T-helper 9 cell (primary cell): ENCODE results near the gene COA3.
A peak's percentile ranks its signal among the peaks of the same experiment; 100 is the strongest.
"Not testable (repeated sequence)": the region's sequence is repeated elsewhere in the genome, so short reads cannot be mapped to it uniquely, and the experiment has no call there.

Experiments
- DNase-seq: peaks from one replicate; pipeline ENCODE4 v3.0.0-alpha.2; 2020

Gene COA3

DNA sequence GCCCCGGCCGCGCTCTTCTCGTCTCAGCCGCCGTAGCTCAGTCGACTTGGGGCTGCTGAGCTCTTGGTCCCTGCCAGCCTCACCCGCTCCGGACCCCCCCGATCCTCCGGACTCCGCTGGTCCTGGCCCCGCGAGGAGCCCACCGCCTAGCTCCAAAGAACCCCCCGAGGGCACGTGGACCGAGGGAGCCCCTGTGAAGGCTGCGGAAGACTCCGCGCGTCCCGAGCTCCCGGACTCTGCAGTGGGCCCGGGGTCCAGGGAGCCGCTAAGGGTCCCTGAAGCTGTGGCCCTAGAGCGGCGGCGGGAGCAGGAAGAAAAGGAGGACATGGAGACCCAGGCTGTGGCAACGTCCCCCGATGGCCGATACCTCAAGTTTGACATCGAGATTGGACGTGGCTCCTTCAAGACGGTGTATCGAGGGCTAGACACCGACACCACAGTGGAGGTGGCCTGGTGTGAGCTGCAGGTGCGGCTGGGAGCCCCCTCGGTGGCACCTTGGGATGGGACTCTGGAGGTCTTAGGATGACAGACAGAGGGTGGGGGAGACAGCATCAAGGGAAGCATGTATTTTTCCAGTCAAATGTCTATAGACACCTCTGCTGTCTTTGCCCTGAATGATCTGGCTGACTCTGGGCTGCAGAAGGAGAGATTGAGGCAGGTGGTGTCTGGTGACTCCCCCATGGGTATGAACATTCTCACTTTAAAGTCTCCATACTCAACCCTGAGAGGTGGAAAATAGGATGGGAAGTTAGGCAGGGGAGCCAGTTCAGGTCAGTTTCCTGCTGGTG is 17.5 kb downstream of the COA3 start:
- DNase-seq = no peak

DNA sequence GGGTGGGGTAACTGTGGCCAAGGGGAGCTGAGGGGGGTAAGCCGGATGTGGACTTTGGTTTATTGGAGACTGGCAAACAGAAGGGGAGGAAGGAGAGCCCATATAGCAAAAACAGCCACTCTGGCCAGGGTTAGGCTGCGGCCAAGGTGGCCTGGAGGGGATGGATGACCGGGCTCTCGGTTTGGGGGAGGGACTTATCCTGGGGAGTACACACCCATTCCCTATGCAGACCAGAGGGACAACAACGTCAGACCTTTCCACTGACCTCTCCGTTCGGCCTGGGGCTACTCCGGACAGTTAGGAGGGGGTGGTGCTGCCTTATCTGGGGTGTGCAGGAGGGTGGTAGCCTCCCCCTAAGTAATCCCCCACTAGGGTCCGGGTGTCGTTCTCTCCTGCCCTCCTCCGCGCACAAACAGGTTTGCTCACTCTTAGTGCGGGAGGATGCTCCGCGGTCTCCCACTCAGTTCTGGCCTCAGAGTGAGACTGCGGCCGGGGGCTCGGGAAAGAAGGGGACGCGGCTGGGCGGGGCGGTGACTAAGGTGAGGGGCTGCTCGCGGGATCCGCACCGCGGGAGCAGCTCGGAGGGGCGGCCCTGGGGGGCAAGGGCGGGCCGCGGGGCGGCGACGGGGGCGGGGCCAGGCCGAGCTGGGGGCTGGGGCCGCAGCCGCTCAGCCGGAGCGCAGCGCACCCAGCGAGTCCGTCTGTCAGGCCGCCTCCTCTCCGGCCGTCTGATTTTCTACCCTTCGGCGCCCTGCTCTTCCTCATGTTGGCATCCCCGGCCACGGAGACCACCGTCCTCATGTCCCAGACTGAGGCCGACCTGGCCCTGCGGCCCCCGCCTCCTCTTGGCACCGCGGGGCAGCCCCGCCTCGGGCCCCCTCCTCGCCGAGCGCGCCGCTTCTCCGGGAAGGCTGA is 18.3 kb downstream of the COA3 start, which contains the start of gene WNK4:
TSS of gene WNK4 (plus strand) at position 675 of the 915 bp plus-strand sequence. CDS start at position 764, 89 bp downstream.
- DNase-seq = no peak

DNA sequence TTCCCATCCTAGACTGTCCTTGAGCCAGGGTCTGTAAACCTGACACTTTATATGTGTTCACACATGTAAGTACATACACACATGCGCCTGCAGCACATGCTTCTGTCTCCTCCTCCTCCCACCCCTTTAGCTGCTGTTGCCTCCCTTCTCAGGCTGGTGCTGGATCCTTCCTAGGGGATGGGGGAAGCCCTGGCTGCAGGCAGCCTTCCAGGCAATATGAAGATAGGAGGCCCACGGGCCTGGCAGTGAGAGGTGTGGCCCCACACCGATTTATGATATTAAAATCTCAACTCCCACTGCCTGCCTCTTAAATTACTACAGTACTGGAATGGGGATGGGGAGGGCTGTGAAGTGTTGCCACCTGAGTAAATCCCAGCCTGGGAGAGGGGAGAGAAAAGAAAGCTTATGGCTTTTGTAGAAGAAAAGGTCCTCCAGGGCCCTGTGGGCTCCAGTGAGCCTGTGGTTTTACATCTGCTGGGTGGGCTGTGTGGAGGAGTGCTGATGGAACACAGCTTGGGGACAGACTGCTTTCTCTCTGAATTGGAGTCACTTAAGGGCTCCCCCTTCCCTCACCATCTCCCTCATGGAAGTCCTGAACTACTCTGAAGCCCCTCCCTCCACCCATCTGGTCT is 19.1 kb downstream of the COA3 start:
- no peak for DNase-seq

DNA sequence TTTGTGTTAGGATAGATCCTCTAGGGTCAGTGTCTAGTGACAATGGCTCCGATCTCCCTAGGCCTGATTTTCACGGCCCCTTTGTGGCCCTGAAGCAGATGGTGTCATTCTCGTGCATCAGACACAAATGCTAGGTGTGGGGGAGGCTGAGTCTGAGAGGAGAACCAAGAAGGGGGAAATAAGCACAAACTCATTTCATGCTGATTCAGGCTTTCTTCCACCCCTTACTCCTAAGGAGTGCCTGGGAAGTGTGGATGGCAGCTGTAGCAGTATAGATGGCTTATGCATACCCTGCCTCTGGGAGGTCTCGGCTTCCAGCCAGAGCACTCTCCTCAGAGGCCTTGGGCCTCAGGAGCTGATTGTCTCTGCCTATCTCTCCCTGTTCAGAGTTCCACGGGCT is 19.9 kb downstream of the COA3 start:
- DNase-seq = no peak

DNA sequence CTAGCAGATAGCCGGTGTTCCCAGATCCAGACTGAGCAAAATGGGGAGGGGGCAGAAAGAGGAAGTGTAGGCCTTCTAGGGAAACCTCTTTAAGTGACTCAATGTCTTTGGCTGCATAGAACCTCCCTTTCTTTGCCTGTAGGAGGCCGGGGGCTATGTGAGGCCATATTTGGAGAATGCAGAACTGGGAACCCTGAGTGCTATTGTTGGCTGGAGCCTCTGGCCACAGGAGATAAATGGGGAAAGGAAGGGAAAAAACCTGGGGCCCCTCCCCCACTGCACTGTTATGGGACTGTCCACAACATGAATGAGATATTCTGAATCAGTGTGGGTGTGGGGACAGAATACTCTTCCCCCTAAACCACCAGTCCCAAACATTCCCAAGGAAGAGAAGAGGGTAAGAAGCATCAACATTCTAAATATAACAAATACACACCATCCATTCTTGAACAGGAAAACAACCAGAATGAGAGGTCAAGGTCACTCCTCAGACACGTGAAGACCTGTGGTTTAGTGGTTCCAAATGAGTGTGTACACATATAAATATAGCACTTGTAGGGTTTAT is 22.9 kb downstream of the COA3 start:
- no peak for DNase-seq

DNA sequence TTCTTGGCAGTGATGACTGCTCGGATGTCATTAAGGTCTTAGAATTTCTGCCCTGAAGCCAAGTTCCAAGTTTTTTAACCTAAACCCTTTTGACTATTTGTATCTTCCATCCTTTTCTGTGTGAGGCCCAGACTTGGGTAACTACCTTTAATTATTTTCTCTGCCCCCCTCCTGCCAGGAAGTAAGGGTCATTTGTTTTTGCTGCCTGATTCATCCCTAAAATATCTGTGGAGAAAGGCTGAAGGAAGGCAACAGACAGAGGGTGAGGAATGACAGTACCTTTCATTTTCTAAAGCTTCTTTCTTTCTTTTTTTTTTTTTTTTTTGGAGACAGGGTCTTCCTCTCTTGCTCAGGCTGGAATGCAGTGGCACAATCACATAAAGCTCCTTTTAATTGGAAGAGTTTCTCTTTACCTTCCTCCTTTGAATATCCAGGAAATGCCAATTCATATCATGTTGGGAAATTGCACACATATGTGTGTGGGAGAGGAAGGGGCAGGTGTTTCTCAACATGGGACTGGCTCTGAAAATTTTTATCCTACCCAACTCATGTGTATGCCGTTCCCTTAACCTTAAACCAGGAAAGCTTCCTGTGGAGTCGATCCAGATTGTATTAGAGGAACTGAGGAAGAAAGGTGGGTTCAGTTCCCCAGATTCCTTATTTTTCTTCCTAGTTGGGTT is 24.3 kb downstream of the COA3 start:
- no peak for DNase-seq

DNA sequence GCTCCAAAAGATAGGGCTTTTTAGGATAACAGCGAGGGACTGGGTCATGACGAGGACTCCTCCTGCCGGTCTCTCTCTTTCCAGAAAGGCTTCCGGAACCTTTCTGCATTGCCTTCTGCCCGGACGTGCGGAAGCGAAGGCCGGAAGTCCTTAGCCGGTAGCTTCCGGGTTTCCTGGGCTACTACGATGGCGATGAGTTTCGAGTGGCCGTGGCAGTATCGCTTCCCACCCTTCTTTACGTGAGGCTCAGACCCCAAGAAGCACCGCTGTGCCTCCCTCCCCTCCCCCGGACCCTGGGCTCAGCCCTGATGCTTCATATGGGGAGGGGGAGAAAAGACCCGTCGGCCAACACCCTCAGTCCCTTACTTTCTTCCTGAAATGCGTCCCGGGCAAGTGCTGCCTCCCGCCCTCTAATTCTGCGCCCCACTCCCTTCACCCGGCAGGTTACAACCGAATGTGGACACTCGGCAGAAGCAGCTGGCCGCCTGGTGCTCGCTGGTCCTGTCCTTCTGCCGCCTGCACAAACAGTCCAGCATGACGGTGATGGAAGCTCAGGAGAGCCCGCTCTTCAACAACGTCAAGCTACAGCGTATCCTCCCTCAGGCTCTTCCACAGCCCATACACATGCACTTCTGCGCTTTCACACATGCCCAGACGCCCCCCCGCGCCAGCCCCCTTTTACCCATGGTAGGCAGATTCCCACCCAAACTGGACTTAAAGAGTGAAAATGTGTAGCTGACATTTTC is 25.0 kb downstream of the COA3 start, which contains the start of gene VPS25:
TSS of gene VPS25 (plus strand) at position 160 of the 746 bp plus-strand sequence. CDS start at position 187, 27 bp downstream.
- peak; percentile 54 for DNase-seq

DNA sequence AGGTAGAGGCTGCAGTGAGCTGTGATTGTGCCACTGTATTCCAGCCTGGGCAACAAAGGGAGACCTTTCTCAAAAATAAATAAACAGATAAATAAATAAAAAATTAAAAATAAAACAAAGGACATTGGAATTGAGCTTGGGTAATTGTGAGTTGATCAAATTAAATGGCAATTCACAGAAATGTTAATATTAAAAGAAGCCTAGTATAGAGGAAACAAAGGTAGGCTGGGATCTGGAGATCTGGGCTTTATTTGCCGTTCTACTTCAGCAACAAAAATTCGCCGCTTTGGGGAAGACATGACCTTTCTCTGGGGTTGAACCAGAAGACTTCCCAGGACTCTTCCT is 25.6 kb downstream of the COA3 start:
- no peak for DNase-seq

DNA sequence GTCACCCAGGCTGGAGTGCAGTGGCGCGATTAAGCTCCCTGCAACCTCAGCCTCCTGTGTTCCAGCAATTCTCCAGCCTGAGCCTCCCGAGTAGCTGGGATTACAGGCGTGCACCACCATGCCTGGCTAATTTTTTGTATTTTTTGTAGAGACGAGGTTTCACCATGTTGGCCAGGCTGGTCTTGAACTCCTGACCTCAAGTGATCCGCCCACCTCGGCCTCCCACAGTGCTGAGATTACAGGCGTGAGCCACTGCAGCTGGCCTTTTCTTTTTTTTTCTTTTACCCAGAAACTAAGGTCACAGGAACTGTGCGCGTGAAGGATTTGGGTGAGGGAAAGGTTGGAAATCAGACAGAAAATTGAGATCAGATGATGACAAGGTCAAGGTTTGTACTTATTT is 28.5 kb downstream of the COA3 start:
- not testable (repeated sequence) for DNase-seq

DNA sequence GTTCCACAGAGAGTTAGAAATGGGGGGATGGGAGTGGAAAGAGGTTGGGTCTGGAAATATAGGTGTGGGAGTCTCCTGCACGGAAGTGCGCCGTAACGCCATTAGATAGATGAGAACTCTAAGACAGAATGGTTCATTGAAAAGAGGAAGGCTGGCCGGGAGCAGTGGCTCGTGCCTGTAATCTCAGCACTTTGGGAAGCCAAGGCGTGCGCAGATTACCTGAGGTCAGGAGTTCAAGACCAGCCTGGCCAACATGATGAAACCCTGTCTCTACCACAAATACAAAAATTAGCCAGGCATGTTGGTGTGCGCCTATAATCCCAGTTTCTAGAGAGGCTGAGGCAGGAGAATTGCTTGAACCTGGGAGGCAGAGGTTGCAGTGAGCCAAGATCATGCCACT is 30.5 kb downstream of the COA3 start:
- not testable (repeated sequence) for DNase-seq

DNA sequence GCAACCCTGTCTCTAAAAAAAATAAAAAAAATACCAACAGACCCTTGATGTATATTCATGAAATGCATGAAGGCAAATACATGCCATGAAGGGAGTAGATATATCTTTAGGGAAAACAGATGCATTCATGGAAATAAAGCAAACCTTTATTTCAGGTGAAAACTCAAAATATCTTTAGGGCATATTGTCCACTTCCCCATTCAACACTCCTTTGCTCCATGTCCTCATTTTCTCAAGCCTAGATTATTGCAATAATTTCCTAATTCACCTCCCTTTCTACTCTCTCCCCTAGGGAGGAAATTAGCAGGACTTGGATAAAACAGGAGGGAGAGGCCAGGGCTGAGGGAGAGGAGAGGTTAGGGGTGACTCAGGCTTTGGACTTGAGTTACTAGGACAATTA is 31.0 kb downstream of the COA3 start:
- DNase-seq = no peak

DNA sequence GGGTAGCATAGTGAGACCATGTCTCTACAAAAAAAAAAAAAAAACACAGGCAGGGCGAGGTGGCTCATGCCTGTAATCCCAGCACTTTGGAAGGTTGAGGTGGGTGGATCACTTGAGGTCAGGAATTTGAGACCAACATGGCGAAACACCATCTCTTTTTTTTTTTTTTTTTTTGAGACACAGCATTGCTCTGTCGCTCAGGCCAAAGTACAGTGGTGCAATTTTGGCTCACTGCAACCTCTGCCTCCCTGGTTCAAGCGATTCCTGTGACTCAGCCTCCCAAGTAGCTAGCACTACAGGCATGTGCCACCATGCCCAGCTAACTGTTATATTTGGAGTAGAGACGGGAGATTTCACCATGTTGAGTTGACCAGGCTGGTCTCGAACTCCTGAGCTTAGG is 32.4 kb downstream of the COA3 start:
- DNase-seq = no peak

DNA sequence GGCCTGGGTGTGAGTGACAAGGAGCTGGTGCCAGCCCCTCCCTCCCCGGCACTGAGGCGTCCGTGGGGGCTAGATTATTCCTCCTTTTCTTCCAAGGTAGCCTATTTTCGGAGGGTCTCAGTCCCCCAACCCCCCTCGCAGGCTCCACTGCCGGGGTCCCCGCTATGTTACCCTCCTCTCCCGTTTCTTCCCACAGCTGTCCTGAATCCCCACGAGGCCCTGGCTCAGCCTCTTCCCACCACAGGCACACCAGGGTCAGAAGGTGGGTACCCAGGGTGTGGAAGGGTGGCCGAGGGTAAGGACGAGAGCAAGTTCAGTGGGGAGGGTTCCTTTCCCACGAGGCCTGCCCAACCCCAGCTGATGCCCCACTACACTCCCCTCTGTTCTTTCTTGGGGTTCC is 36.9 kb downstream of the COA3 start:
- DNase-seq = no peak

DNA sequence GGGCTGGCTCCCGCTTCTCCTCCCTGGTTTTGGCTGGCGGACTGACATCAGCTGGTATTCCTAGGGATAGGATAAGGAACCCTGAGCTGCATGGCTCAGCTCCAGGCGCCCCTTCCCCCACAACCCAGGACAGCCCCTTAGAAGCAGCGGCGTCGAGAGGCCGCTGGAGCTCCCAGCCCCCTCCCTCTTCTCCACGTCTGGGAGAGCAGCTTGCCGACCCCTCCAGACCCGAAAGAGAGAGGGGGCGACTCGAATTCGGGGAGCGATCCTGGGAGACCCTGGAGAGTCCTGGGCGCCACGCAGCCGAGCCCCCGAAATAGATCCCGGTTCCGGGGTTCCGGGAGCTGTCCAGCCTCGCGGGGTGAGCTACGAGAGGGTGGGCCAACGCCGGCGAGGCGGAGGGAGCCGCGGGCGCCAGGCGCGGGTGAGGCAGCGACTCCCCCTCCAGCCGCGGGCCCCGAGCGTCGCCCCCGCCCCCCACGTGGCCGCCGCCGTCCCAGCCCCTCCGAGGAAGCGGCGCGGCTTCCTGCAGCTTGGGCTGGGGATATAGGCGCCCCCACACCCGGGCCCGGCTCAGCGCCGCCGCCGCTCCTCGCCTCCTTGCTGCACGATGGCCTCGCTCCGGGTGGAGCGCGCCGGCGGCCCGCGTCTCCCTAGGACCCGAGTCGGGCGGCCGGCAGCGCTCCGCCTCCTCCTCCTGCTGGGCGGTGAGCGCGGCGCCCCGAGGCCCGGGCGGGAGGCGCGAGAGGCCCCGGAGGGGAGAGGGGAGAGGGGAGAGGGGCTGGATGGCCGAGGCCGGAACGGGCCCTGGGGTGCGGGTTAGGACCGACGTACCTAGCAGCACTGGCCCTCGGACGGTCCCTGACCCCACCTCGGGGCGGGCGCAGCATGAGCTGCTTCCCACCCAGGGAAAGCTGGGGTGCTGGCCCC is 37.6 kb downstream of the COA3 start, which contains the start of gene RAMP2:
TSS of gene RAMP2 (plus strand) at position 576 of the 930 bp plus-strand sequence. CDS start at position 611, 35 bp downstream.
- DNase-seq = no peak

DNA sequence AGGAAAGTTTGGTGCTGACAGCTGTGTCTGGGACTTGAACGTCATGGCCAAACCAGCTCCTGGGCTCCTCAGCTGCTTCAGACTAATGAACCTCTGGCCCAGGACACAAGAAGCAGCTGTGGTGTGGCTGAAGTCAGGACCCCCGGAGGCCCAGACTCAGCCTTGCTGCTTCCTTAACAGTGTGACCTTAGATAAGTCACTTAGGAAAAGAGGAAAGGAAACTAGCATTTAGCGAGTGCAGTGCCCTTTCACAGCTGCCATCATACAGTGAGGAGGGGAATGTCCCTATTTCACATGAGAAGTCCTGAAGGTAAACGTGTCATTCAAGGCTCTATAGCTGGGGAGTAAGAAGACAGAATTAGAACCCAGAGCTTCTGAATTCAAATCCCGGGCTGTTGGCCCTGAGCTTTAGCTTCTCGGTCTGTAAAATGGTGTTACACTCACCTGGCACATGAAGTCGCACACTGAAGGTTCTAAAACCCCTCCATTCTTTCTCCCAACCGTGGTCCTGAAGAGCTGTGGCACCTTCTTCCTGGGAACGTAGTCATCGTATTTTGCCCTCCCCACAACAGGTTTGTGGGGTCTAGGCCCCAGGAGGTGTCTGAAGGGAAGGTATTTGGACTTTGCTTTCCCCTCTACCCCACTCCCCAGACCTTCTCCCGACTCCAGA is 38.4 kb downstream of the COA3 start:
- DNase-seq = no peak

DNA sequence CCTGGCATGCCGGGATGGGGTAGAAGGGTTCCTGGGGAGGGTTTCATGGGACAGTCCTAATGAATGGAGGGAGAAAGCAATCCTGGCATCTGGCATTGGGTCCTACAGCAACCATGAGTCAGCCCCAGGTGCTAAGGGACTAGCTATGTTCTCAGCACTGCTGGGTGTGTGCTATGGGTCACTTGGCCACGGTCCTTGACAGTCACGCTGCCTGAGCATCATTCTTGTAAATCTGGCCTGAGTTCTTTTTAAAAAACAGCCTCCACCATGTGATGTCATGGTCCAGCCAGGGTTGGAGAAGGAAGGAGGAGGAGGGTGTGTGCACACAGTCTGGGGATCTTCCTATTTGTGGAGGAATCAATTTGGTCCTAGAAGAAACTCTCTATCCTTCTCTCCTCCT is 43.7 kb downstream of the COA3 start:
- DNase-seq = no peak

DNA sequence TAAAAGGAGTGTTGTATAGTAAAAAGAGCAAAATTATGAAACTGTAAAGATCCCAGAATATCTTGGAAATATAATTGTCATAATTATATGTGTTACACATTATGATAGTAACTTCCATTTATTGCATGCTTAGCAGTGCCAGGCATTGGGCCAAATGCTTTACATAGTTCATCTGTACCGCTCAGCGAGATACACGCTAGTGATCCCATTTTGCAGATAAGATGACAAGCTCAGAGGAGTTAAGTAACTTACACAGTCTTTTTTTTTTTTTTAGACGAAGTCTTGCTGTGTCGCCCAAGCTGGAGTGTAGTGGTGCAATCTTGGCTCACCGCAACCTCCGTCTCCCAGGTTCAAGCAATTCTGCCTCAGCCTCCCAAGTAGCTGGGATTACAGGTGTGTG is 46.9 kb downstream of the COA3 start:
- DNase-seq = no peak

DNA sequence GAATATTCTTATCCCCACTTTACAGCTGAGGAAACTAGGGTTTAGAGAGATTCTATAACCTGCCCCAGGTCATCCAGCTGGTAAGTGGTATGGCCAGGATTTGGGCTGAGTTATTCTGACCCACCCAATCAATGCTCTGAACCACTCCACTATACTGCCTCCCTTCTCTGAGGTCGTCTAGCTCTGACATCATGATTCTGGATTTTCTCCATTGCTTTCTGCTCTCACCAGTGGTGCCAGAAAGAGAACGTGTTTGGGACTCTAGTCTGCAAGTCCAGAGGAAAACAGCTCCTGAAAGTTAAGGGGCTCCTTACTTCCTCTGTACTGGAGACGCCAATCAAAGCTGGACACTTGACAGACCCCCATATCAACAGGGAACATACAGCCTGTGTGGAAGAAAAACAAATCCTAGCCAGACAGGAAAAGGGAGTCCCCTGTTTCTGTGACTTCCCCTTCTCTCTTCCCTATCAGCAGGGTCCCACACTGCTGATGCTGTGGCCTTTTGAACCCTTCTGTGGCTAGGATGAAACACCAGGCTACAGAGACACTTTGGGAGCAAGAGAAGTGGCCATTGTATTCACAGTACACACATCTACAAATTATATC is 47.7 kb downstream of the COA3 start:
- DNase-seq = no peak
